ENCODE data around the gene KRR1. TPM values are rescaled to one million over a fixed set of nuclear protein-coding genes. Genes with fewer than 3 reads are reported as not detected.

Gene KRR1
- total and polyA plus RNA-seq, 2 of the 13 experiments (the other 11 are each of a cell fraction or from before 2014, with no cell fraction given), result 19.3 to 103 TPM

DNA sequence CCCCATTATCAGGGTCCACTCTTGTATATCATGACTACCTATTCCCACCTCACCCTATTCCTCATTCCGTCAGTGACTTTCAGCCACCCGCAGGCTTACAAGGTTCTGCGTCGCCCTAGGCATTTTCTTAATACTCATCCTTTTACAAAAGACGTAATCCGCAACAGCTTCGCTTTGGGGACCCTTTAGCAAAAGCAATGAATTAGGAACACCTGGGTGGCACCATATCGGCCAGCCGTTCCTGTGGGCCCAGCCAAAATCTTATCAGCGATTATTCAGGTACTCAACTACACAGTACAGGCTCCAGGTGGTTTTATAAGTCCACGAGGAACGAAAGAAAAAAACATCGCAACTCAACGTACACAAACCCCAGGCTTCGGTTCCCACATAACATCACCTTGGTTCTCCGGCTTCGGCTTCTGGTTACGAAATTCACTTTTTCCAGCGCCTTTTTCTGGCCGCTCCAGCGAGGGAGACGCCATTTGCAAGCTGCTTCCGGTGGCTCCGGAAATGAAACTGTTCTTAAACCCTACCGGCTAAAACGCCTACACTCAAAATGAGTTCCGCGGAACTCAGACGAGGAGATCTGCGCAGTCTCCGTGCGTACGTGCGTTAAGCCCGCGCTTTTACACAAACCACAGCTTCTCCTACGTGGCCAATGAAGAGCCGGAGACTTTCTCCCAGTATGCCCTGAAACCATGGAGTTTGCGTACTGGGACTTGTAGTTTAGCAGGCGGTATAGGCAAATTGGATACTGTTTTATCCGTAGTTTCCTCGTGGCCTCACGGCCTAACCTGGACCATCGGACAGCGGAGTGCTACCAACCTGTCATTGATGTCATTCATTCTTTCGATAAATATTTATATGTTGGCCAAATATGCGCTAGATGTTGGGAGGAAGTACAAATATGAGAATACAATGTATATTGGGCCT, at the start of gene KRR1 (continued):
- TF ChIP-seq SNAPC4 (CRISPR knock-in tag; IDR thresholded peaks at IDR 0.05) (no peak), FLYWCH1 (CRISPR knock-in tag; IDR thresholded peaks at IDR 0.05) (no peak), ZNF556 (CRISPR knock-in tag; IDR thresholded peaks at IDR 0.05; ENCODE audit: borderline replicate concordance) (peak; percentile 97), ZNF839 (CRISPR knock-in tag; IDR thresholded peaks at IDR 0.05; ENCODE audit: borderline replicate concordance) (no peak), ZNF644 (CRISPR knock-in tag; IDR thresholded peaks at IDR 0.05; ENCODE audit: low read depth) (peak; percentile 45; the same call in 1 of the 2 replicates), ZNF530 (CRISPR knock-in tag; IDR thresholded peaks at IDR 0.05; ENCODE audit: low read depth) (0 out of 2 replicates have a peak, but pooled peaks have one; percentile 78), CC2D1A (CRISPR knock-in tag; IDR thresholded peaks at IDR 0.05) (no peak), HOXA5 (CRISPR knock-in tag; IDR thresholded peaks at IDR 0.05) (peak; percentile 79; the same call in 1 of the 2 replicates), HIVEP1 (CRISPR knock-in tag; IDR thresholded peaks at IDR 0.05) (peak; percentile 67; the same call in 1 of the 2 replicates), ZFP37 (CRISPR knock-in tag; IDR thresholded peaks at IDR 0.05; ENCODE audit: borderline replicate concordance) (no peak), MLLT10 (CRISPR knock-in tag; IDR thresholded peaks at IDR 0.05) (no peak), GRHL1 (CRISPR knock-in tag; conservative IDR thresholded peaks at IDR 0.05) (no peak), ELF3 (CRISPR knock-in tag; IDR thresholded peaks at IDR 0.05) (peak; percentile 67; the same call in 1 of the 2 replicates), KDM5B (CRISPR knock-in tag; IDR thresholded peaks at IDR 0.05; ENCODE audit: borderline replicate concordance) (peak; percentile 85), ZNF792 (CRISPR knock-in tag; IDR thresholded peaks at IDR 0.05) (peak; percentile 68)
- TF ChIP-seq, protein P1, sequence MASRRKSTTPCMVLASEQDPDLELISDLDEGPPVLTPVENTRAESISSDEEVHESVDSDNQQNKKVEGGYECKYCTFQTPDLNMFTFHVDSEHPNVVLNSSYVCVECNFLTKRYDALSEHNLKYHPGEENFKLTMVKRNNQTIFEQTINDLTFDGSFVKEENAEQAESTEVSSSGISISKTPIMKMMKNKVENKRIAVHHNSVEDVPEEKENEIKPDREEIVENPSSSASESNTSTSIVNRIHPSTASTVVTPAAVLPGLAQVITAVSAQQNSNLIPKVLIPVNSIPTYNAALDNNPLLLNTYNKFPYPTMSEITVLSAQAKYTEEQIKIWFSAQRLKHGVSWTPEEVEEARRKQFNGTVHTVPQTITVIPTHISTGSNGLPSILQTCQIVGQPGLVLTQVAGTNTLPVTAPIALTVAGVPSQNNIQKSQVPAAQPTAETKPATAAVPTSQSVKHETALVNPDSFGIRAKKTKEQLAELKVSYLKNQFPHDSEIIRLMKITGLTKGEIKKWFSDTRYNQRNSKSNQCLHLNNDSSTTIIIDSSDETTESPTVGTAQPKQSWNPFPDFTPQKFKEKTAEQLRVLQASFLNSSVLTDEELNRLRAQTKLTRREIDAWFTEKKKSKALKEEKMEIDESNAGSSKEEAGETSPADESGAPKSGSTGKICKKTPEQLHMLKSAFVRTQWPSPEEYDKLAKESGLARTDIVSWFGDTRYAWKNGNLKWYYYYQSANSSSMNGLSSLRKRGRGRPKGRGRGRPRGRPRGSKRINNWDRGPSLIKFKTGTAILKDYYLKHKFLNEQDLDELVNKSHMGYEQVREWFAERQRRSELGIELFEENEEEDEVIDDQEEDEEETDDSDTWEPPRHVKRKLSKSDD (CRISPR knock-in tag; IDR thresholded peaks at IDR 0.05; ENCODE audit: low read depth), result no peak
- TF ChIP-seq, protein P2, sequence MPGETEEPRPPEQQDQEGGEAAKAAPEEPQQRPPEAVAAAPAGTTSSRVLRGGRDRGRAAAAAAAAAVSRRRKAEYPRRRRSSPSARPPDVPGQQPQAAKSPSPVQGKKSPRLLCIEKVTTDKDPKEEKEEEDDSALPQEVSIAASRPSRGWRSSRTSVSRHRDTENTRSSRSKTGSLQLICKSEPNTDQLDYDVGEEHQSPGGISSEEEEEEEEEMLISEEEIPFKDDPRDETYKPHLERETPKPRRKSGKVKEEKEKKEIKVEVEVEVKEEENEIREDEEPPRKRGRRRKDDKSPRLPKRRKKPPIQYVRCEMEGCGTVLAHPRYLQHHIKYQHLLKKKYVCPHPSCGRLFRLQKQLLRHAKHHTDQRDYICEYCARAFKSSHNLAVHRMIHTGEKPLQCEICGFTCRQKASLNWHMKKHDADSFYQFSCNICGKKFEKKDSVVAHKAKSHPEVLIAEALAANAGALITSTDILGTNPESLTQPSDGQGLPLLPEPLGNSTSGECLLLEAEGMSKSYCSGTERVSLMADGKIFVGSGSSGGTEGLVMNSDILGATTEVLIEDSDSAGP (CRISPR knock-in tag; IDR thresholded peaks at IDR 0.05; ENCODE audit: borderline replicate concordance), result peak; percentile 89
